ENCODE measurements around the gene CCDC192. TPM values are rescaled to one million over a fixed set of nuclear protein-coding genes. Genes with fewer than 3 reads are reported as not detected.

CCDC192 gene
- total RNA-seq, 1 donor from 2014 or later: not detected

GRCh38 chr5:127976991-127977717 lies 274.0 kb downstream of the CCDC192 start:
- TF ChIP-seq CTCF (IDR thresholded peaks at IDR 0.05): no peak
- H3K27ac Mint-ChIP-seq (ENCODE audit: unreplicated experiment): no peak overlapping the region
- no peaks in the 10 kb centered on the region for H3K27me3 Mint-ChIP-seq (ENCODE audit: low read depth)
- no peak overlapping the region for H3K4me3 Mint-ChIP-seq (ENCODE audit: unreplicated experiment)
- peaks cover 6% of the 10 kb centered on the region for H3K4me1 Mint-ChIP-seq (ENCODE audit: low read depth)
- DNase-seq (ENCODE audit: low spot score): no peak
- H3K9me3 Mint-ChIP-seq (ENCODE audit: low read depth): no peaks in the 10 kb centered on the region
- H3K36me3 Mint-ChIP-seq (ENCODE audit: low read depth): no peaks in the 10 kb centered on the region

DNA sequence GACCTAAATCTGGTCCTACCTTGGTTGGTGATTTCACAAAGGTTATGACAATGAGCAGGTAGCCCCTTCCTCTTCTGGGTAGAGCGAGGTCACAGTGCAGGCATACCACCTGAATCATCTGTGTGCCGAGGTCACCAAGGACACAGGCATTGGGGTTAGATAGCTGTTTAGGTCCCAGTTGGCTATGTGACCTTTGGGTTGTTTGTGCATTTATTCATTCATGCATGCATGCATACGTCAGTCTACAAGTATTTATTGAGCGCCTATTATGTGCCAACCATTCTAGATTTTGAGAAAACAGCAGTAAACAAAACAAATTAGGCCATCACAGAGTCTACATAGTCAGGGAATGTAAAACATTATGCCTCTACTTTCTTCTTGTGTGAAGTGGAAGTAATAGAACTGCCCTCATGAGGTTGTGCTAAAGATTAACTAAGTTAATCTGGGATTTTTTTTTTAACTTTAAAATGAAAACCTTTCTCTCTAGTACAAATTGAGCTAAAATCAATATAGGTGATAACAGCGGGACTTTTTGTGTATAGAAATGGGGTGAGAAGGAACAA lies 275.6 kb downstream of the CCDC192 start:
- Mint-ChIP-seq H3K4me1 (ENCODE audit: low read depth) (peaks cover 6% of the 10 kb centered on the region), H3K27me3 (ENCODE audit: low read depth) (no peaks in the 10 kb centered on the region), H3K36me3 (ENCODE audit: low read depth) (no peaks in the 10 kb centered on the region), H3K27ac (ENCODE audit: unreplicated experiment) (no peak overlapping the region), H3K9me3 (ENCODE audit: low read depth) (no peaks in the 10 kb centered on the region), H3K4me3 (ENCODE audit: unreplicated experiment) (no peak overlapping the region)
- no peak for DNase-seq (ENCODE audit: low spot score)
- no peak for TF ChIP-seq CTCF (IDR thresholded peaks at IDR 0.05)

DNA sequence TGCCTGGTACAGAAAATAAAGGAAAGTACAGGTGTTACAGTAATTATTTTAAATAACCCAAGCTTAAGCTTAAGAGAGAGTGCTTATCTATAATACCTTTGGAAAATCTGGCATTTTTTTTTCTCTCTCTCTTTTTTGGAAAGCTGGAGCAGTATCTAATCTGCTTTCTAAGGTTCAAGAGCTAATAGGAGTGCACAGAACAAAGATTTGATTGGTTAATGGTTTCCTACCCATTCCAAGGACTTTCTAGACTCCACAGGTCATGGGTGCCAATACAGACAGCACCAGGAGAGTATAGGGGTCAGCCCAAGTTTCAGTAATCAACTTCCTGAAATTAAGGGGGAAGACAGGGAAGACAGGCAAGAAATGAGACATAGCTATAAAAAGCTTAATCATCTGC lies 276.3 kb downstream of the CCDC192 start:
- Mint-ChIP-seq H3K4me1 (ENCODE audit: low read depth) (peaks cover 6% of the 10 kb centered on the region), H3K27me3 (ENCODE audit: low read depth) (no peaks in the 10 kb centered on the region), H3K27ac (ENCODE audit: unreplicated experiment) (no peak overlapping the region), H3K9me3 (ENCODE audit: low read depth) (no peaks in the 10 kb centered on the region), H3K4me3 (ENCODE audit: unreplicated experiment) (no peak overlapping the region), H3K36me3 (ENCODE audit: low read depth) (no peaks in the 10 kb centered on the region)
- no peak for TF ChIP-seq CTCF (IDR thresholded peaks at IDR 0.05)
- DNase-seq (ENCODE audit: low spot score): no peak

DNA sequence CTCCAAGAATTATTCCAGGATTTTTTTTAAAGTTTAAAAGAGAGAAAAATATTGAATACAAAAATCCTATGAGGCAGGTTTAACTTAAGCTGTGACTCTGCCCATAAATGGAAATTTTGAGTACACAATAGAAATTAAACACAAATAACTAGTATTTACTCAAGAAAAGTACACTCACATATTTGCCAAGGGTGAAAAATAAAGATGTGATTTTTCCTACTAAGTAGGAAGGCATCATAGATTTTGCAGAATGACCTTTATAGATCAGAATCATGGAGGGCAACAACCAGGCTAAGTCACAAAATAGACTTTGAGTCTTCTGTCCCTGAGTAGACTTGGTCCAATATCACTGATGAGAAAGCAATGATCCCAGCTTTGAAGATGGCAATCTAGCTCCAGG lies 277.7 kb downstream of the CCDC192 start:
- Mint-ChIP-seq H3K4me1 (ENCODE audit: low read depth) (peaks cover 6% of the 10 kb centered on the region), H3K36me3 (ENCODE audit: low read depth) (no peaks in the 10 kb centered on the region), H3K4me3 (ENCODE audit: unreplicated experiment) (no peak overlapping the region), H3K27ac (ENCODE audit: unreplicated experiment) (no peak overlapping the region), H3K27me3 (ENCODE audit: low read depth) (no peaks in the 10 kb centered on the region), H3K9me3 (ENCODE audit: low read depth) (no peaks in the 10 kb centered on the region)
- no peak for DNase-seq (ENCODE audit: low spot score)
- TF ChIP-seq CTCF (IDR thresholded peaks at IDR 0.05): no peak

DNA sequence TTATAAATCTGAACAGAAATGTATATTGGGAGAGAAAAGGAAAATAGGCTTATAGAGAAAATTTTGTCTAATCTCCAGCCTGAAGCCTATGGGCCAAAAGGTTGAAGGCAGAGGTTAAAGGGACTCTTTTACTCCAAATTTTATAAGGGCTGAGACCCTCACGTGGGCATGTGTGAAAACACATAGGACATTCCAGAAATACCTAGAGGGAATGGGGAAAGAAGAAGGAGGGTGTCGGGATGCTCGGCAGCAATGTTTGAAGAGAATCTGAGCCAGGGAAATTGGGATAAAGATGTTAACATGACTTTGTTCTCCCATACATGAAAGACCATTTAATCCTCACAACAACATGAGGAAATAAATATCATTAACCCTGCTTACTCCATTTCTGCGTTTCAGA lies 278.3 kb downstream of the CCDC192 start:
- H3K4me3 Mint-ChIP-seq (ENCODE audit: unreplicated experiment): no peak overlapping the region
- DNase-seq (ENCODE audit: low spot score): no peak
- no peaks in the 10 kb centered on the region for H3K27me3 Mint-ChIP-seq (ENCODE audit: low read depth)
- no peak overlapping the region for H3K27ac Mint-ChIP-seq (ENCODE audit: unreplicated experiment)
- no peak for TF ChIP-seq CTCF (IDR thresholded peaks at IDR 0.05)
- peaks cover 6% of the 10 kb centered on the region for H3K4me1 Mint-ChIP-seq (ENCODE audit: low read depth)
- no peaks in the 10 kb centered on the region for H3K36me3 Mint-ChIP-seq (ENCODE audit: low read depth)
- no peaks in the 10 kb centered on the region for H3K9me3 Mint-ChIP-seq (ENCODE audit: low read depth)

Measured in chondrocyte (in vitro differentiated cells).